Fibroblast of the aortic adventitia (primary cell): ENCODE results near the gene UQCR10. TPM values are rescaled to one million over a fixed set of nuclear protein-coding genes. Genes with fewer than 3 reads are reported as not detected.

ENCODE experiments used
- DNase-seq: peaks from one replicate; pipeline ENCODE4 v3.0.0-alpha.2; 2010; ENCODE audit warnings: low read depth
- H3K4me3 ChIP-seq: 2 replicates; pipeline ENCODE4 v1.5.1; 2011; ENCODE audit warnings: low read depth, mild to moderate bottlenecking, control low read depth, low read length, moderate library complexity
- CTCF ChIP-seq: IDR thresholded peaks from 2 replicates; pipeline ENCODE4 v1.5.1; 2011; ENCODE audit warnings: mild to moderate bottlenecking, low read length, control low read depth, inconsistent platforms; ENCODE audit not compliant: insufficient read depth
- total RNA-seq: library from RNA; depleted of rRNA; stranded (reverse); fragments of >200 nt; gene quantifications from 2 replicates; pipeline ENCODE4 v1.2.3, GENCODE V29; 2012; ENCODE audit warnings: low replicate concordance

Gene UQCR10
- total RNA-seq, 1 donor, result 53.2 TPM

- H3K4me3 ChIP-seq, result no peak overlapping the region
- TF ChIP-seq CTCF, result no peak
- DNase-seq, result no peak
Measured at GRCh38 chr22:29731058-29731850, 35.9 kb upstream of the UQCR10 start.

- no peak for TF ChIP-seq CTCF
- H3K4me3 ChIP-seq, result no peak overlapping the region
- DNase-seq, result no peak
Measured at GRCh38 chr22:29732883-29733282, 34.3 kb upstream of the UQCR10 start.

- no peak overlapping the region for H3K4me3 ChIP-seq
- no peak for DNase-seq
- no peak for TF ChIP-seq CTCF
Measured at GRCh38 chr22:29733362-29734201, 33.6 kb upstream of the UQCR10 start.

- H3K4me3 ChIP-seq, result no peak overlapping the region
- no peak for DNase-seq
- no peak for TF ChIP-seq CTCF
Measured at GRCh38 chr22:29734406-29734805, 32.8 kb upstream of the UQCR10 start.

- TF ChIP-seq CTCF, result no peak
- no peak for DNase-seq
Measured at GRCh38 chr22:29734838-29735237, 32.3 kb upstream of the UQCR10 start.

GRCh38 chr22:29735416-29735815, 31.8 kb upstream of the UQCR10 start:
- no peak for TF ChIP-seq CTCF
- no peak for DNase-seq
- no peak overlapping the region for H3K4me3 ChIP-seq

More at GRCh38 chr22:29734838-29735237, 32.3 kb upstream of the UQCR10 start:
- no peak overlapping the region for H3K4me3 ChIP-seq
